ENCODE data around the gene MRPL44.

The MRPL44 gene

GRCh38 chr2:223928113-223929006 is 28.9 kb upstream of the MRPL44 start:
- no peak for DNase-seq (ENCODE audit: low read depth)
- H3K4me3 ChIP-seq (replicated peaks; ENCODE audit: low read depth, low read length) = no peak overlapping the region
- TF ChIP-seq, protein P1, sequence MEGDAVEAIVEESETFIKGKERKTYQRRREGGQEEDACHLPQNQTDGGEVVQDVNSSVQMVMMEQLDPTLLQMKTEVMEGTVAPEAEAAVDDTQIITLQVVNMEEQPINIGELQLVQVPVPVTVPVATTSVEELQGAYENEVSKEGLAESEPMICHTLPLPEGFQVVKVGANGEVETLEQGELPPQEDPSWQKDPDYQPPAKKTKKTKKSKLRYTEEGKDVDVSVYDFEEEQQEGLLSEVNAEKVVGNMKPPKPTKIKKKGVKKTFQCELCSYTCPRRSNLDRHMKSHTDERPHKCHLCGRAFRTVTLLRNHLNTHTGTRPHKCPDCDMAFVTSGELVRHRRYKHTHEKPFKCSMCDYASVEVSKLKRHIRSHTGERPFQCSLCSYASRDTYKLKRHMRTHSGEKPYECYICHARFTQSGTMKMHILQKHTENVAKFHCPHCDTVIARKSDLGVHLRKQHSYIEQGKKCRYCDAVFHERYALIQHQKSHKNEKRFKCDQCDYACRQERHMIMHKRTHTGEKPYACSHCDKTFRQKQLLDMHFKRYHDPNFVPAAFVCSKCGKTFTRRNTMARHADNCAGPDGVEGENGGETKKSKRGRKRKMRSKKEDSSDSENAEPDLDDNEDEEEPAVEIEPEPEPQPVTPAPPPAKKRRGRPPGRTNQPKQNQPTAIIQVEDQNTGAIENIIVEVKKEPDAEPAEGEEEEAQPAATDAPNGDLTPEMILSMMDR (IDR thresholded peaks at IDR 0.05; ENCODE audit: low read length, missing control alignments) = no peak

DNA sequence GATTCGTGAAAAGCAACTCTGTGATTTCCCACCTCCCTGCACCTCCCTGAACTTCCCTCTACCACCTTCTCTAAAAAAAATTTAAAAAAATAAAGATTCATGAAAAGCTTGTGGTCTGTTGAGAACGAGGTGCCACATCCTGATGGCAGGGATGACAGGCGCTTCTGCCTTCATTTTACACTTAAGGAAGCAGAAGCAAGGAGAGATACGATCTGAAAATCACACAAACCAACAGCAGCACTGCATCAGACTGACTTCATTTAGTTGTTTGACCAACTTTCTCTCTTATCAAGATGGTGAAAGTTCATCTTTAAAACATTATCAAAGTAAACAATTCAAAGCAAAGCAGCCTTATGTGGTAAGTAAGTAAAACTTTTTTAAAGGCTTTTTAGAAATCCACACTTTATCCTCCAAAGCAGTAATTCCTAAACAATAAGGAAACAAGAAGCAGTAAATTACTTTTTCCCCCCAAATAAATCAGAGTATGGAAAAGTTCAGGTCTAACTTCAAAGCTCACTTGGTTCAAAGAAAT is 27.6 kb upstream of the MRPL44 start:
- DNase-seq (ENCODE audit: low read depth) = no peak
- no peak overlapping the region for H3K4me3 ChIP-seq (replicated peaks; ENCODE audit: low read depth, low read length)
- TF ChIP-seq, protein P1 (IDR thresholded peaks at IDR 0.05; ENCODE audit: low read length, missing control alignments) = no peak

DNA sequence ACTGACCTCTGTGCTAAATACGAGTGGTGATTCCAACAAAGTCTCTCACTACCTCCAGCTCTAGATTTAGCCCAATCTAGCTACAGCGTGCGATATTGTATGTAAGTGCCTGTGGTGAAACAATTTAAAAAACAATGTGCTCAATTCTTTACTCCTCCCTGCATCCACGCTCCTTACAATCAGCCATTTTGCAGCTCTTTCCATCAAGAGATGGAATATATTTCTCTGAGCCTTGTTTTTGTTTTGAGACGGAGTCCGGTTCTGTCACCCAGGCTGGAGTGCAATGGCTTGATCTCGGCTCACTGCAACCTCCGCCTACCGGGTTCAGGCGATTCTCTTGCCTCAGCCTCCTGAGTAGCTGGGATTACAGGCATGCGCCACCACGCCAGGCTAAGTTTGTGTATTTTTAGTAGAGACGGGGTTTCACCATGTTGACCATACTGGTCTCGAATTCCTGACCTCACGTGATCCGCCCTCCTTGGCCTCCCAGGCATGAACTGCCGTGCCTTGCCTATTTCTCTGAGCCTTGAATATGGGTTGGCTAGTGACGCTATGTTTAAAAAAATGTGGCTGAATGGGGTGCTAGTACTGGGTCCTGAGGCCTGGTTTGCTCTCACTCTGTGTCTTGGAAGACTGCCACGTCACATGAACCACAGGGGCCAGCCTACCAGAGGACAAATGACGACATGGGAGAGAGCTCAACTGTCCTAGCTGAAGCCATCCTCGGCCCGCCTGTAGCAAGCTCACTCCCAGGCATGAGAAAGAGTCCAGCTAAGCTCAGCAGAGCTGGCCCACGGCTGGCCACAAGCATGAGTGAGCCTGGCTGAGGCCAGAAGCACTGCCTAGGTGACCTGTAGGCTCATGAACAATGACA is 26.9 kb upstream of the MRPL44 start:
- TF ChIP-seq, protein P1 (IDR thresholded peaks at IDR 0.05; ENCODE audit: low read length, missing control alignments) = no peak
- no peak for DNase-seq (ENCODE audit: low read depth)
- H3K4me3 ChIP-seq (replicated peaks; ENCODE audit: low read depth, low read length) = no peak overlapping the region

DNA sequence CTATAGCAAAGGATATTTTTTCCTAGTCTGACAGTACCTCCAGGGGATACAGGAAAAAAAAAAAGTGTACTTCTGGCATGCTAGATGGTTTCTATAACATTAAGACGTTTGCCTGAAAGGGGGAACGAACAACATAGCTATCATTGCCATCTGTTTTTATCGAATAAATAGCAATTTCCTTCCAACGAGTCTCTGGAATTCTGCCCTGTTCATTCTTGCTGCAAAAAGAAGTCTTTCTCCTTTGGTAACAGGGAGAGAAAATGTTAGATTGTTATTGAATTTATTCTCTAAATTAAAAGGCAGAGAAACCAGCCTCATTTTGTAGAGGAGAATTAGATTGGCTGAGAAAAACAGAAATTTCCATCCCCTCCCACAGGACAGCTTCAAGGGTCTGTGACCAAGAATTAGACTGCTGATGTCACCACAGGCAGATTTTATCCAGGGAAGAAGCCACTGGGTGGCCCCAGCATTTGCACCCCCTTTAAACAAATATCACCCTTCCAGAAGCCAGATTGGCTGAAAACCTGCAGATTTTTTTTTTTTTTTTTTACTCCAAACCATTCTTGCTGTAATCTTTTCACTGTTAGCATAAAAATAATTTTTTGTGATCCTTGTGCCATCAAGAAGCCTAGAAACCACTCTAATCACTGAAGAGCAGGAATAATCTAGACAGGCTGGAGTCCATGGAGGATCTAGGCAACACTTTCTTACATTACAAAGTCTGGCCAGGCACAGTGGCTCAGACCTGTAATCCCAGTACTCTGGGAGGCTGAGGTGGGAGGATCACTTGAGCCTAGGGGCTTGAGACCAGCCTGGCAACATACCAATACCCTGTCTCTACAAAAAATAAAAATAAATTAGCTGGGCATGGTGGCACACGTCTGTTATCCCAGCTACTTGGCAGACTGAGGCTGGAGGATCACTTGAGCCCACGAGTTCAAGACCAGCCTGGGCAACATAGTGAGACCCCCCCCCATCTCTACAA is 24.2 kb upstream of the MRPL44 start:
- no peak overlapping the region for H3K4me3 ChIP-seq (replicated peaks; ENCODE audit: low read depth, low read length)
- DNase-seq (ENCODE audit: low read depth) = no peak
- TF ChIP-seq, protein P1 (IDR thresholded peaks at IDR 0.05; ENCODE audit: low read length, missing control alignments) = no peak

DNA sequence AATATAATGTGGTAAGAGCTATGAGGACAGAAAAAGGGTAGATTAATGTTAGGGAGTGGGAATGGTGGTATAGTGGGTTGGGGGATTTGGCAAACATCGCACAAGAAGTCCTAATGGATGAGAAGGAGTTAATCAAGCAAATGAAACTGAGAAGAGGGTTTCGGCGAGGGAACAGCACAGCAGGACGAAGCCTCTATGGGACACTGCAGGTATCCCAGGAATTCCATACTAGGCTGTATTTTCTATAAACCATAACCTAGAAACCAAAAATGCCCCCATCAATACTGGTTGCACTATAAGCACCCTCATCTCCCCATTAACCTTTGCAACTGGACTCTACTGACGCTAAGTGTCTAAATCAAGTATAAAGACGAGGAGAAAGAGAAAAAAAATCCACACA is 22.4 kb upstream of the MRPL44 start:
- TF ChIP-seq, protein P1 (IDR thresholded peaks at IDR 0.05; ENCODE audit: low read length, missing control alignments) = no peak
- no peak for DNase-seq (ENCODE audit: low read depth)
- no peak overlapping the region for H3K4me3 ChIP-seq (replicated peaks; ENCODE audit: low read depth, low read length)

Data from fibroblast of pulmonary artery (primary cell).